ENCODE results near the gene EHD4.

The EHD4 gene

DNA sequence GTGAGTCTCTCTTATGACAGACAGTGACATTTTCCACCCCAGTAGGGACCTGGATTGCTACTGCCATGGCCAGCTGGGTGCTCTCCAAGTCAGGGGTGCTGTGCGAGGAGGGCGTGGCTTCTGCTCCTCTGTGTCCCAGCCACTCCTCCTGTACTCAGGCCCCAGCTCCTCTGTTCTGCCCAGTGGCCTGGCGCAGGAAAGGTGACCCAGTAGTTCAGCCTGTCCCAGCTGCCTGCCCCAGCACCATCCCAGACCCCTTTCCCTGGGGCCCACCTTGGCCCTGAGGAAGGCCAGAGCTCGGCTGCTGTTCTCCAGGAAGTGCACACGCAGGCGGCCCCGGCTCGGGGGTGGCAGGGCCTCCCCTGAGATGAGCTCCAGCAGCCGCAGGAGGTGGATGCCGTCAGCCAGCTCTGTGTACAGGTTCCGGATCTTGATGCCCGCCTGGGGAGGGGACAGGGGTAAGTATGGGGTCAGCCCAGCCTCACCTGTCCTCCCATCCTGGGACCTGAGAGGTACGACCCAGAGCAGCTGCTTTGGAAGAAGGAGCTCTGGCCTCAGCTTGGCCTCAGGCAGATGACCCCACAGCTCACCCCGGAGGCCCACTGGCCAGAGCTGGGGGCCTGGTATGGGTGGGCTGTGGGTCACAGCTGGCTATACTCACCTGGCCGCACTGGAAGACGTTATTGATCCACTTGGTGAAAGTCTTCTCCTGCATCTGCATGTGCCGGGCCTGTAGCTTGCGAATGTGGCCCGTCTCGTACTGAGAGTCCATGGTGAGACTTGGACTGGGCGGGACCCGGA lies 79.5 kb downstream of the EHD4 start:
- DNase-seq = no peak

GRCh38 chr15:41891946-41892345 lies 80.4 kb downstream of the EHD4 start:
- DNase-seq = no peak

DNA sequence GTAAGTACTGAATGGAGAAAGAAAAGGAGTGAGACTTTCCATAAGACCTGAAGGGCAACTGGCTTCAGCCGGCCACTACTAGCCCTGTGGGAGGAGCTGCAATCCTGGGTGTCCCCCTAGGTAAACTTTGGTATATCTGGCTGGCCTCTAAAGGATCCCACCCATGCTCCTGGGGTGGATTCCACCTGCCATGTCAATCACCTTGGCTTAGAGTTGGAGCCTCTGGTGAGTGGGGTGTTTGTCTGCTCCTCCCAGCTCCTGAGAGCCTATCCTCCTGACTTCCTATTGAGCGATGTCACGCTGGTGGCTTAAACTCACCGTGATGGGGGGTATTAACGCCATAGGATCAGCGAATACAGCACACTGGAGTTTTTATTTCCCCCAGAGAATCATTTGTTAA lies 81.1 kb downstream of the EHD4 start:
- DNase-seq = no peak

- no peak for DNase-seq
Measured at GRCh38 chr15:41890050-41890690, 82.2 kb downstream of the EHD4 start.

DNA sequence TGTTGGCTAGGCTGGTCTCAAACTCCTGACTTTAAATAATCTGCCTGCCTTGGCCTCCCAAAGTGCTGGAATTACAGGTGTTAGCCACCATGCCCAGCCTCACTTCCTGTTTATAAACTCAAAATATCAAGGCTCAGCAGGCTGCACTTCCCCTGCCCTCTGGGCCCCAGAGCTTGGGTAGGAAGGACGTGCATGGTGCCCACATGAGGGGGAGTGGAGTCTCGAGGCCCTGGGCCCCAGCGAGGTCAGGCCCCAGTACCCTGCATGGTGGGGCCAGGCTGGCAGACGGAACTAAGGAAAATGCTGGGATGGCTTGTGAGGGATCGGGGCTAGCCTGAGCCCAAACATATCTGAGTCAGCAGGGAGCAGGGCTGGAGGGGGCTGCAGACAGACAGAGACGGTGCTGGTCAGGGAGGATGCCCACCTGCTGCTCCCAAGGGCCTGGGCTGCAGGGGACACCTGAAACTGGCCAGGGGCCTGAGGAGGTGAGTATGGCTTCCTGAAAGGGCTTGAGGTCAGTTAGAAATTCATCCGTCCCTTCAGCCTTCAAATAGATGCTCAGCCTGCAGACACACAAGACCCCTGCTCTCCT lies 83.6 kb downstream of the EHD4 start:
- no peak for DNase-seq

GRCh38 chr15:41887893-41888292 lies 84.5 kb downstream of the EHD4 start:
- no peak for DNase-seq

DNA sequence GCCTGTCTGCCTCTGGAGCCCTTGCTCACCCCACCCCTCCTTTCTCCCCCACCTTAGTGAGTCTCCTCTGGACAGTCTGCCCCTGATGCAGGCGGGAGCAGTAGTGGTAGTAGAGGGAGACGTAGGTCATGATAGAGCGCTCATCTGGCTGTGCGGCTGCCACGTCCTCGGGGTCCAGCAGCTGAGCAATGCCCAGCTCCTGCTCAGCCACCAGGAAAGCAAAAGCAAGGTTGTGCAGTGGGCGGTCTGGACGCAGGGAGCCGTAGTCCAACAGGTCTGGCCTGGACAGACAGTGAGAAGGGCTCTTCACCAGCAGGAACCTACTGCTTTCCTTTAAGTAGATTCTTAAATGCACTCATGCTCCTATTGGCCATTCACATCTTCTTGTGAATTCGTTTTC lies 85.2 kb downstream of the EHD4 start:
- DNase-seq = no peak

GRCh38 chr15:41886741-41887140 lies 85.6 kb downstream of the EHD4 start:
- DNase-seq = no peak

- DNase-seq = no peak
Measured at GRCh38 chr15:41885841-41886240, 86.5 kb downstream of the EHD4 start.

DNA sequence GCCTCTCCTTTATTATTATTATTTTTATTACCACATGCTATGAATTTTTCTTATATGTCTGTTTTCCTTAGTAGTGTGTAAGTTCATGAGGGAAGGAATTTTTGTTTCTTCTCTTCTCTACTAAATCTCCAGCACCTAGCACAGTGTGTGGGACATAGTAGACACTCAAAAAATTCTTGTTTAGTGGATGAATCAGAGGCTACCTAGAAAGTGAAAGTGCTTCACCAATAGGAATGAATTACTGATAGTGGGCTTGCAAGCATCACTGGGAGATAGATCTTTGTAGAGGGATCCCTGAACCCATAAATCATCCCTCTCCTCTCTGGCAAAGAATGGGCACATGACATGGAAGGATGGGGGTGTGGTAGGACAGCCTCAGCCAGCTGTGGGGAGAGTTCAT lies 87.0 kb downstream of the EHD4 start:
- DNase-seq = no peak

DNA sequence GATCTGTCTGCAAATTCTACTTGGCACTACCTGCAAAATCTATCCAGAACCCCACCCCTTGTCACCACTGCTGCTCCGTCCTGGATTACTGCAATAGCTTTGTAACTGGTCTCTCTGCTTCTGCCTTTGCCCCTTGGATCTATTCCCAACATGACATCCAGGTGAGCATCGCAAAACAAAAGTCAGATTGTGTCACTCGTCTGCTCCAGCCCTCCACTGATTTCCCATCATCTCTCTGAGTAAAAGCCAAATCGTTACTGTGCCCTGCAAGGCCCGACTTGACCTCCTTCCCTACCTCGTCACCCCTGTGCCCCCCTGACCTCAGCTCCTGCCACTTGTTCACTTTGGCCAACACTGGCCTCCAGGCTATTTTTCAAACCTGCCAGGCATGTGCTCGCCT lies 87.9 kb downstream of the EHD4 start:
- DNase-seq = no peak

DNA sequence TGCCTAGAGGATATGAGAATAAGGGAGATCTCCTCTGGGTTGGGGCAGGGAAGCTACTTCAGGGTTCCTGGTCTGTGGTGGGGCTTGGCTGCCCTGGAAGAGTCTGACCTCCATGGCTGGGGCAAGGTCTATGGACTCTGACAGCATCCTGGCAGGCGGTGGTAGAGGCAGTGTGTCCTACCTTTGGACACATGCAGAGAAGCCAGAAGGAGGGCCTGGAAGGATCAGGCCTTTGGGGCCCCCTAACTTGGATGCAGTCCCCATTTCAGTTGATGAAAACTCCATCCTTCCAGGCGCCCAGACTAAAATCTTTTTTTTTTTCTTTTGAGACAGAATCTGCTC lies 88.9 kb downstream of the EHD4 start:
- no peak for DNase-seq

DNA sequence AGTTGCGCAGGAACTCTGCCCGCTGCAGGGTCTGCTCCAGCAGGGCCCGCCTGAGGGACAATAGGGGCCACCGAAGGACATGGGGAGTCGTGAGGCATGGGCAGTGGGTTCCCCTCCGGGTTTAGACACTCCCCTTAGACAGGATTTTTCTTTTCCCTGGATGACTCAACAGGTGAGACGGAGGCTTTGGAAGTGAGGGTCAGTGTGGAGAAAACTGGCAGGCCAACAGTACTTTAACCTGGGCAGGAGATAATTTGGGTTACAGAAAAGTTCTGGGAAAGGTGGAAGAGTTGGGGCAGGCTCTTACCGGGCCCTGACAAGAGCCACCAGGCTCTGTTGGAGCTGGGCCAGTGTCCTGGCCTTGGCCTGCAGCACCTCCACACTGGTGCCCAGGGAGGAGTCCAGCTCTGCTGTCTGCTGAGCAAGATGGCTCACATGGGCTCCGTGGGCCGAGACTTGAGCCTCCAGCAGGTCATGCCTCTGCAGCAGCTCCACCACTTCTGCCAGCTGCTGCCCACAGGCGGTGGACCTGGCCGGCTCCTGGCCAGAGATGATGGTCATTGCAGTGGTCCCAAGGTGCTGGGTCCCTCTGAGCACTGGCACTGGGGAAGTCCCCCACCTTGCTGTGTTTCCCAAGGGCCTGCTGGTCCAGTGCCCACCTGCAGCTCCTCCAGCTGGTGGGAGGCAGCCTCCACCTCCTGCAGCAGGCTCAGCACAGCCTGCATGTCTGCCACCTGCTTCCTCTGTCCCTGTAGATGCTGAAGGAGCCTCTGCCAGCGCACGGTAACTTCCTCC lies 89.5 kb downstream of the EHD4 start:
- no peak for DNase-seq

GRCh38 chr15:41881920-41882688 lies 90.3 kb downstream of the EHD4 start:
- no peak for DNase-seq

DNA sequence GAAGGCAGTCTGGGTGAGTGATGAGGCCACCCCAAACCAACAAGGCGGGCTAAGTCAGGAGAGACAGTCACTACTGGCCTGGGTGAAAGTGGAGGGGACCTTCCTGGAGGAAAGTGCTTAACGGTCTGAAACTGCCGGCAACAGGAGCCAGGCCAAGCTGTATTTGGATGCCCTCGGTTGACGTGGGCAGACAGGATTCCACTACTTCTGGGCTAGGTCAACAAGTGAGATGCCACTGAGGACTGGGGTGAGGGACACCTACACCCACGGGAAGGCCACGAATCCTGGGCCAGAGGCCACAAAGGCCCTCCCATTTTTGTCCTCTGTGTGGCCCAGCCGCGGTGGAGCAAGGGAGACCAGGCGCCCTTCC lies 90.8 kb downstream of the EHD4 start:
- no peak for DNase-seq

DNA sequence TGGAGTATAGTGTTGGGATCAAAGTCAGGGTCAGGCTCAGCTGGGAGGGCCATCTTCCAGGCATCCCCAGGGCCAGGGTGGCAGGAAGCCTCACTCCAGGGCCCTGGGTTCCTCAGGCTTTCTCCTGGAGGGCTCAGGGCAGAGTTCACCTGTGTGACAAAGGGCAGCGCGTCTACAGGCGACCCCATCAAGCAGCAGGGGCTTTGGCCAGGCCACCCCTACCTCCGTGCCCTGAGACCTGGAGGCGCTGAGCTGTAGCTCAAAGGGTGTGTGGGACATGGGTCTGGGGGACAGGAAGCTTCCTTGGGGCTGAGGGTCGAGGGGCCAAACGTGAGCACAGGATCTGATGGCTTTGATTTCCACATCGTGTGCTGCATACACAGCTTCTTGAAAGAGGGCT lies 91.3 kb downstream of the EHD4 start:
- DNase-seq = no peak

- DNase-seq = no peak
Measured at GRCh38 chr15:41880156-41880877, 92.0 kb downstream of the EHD4 start.

- no peak for DNase-seq
Measured at GRCh38 chr15:41879321-41879845, 93.0 kb downstream of the EHD4 start.

- DNase-seq = no peak
Measured at GRCh38 chr15:41878355-41878699, 94.0 kb downstream of the EHD4 start.

DNA sequence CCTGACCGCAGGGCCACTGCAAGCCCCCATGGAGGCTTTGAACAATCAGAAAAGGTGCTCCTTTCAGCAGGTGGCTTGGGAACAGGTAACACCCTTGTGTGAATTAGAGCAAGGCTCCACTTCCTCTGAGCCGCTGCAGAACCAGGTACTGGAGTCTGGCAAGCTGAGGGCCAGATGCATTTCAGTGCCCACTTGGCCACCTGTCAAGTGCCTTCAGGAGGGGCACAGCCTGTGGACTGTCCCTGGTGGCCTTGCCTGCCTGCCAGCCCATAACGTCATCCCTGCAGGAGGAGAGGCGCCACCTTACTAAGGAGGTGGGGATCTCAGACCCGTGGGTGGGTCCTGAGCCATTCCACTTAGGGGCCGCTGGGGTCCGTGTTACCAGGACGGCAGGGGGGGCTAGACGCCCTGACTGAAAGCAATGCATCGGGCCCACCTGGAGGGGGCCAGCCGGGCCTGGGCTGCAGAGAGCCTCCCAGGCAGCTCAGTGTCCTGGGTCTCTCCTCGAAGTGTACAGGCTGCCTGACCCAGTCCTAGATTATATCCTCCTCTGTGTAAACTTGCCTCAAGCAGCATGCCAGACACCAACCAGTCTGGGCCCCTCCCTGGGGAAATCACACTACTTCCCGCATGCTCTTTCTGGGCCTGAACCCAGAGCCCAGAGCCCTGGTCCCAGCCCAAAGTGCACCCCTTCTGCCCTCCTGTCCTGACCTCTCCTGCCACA lies 94.6 kb downstream of the EHD4 start:
- no peak for DNase-seq

DNA sequence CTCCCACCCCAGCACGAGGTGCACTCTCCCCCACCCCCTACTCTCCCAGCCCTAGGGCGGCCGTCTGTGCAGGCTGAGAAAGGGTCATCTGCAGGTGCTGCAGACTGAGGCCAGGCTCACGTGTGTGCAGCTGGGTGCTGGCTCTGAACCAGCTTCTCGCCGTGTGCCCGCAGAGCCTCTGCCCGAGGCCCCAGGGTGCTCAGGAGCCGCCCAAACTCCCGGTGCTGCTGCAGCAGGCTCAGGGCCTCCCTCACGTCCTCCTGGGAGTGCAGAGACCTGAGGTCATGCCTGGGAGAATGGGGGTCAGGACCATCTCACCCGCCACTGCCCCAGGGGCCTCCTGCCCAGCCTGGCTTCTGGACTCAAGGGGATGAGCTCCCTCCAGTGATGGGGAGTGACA lies 95.7 kb downstream of the EHD4 start:
- no peak for DNase-seq

Measured in suppressor macrophage treated with lipopolysaccharide for 4 hours (primary cell).